Endodermal cell (in vitro differentiated cells): ENCODE measurements around the gene GAGE12G. TPM values are rescaled to one million over a fixed set of nuclear protein-coding genes. Genes with fewer than 3 reads are reported as not detected.
"Not testable (repeated sequence)": the region's sequence is repeated elsewhere in the genome, so short reads cannot be mapped to it uniquely, and the experiment has no call there.

Experiments
- DNase-seq: peaks from one replicate; pipeline ENCODE4 v3.0.0-alpha.2; 2017
- H3K27ac ChIP-seq: 2 replicates; pipeline ENCODE4 v1.5.1; 2013; ENCODE audit warnings: mild to moderate bottlenecking, low read depth, low read length, moderate library complexity
- H3K27me3 ChIP-seq: 2 replicates; pipeline ENCODE4 v1.6.1; 2013; ENCODE audit warnings: mild to moderate bottlenecking, low read length, moderate library complexity; ENCODE audit not compliant: insufficient read depth, control insufficient read depth, poor library complexity, severe bottlenecking
- H3K36me3 ChIP-seq: 2 replicates; pipeline ENCODE4 v1.7.0; 2013; ENCODE audit warnings: mild to moderate bottlenecking, low read length, moderate library complexity; ENCODE audit not compliant: control insufficient read depth, insufficient read depth
- H3K4me1 ChIP-seq: one replicate; pipeline ENCODE4 v1.7.0; 2013; ENCODE audit warnings: low read length; ENCODE audit not compliant: control insufficient read depth, insufficient read depth
- H3K4me3 ChIP-seq: 2 replicates; pipeline ENCODE4 v1.5.1; 2013; ENCODE audit warnings: mild to moderate bottlenecking, low read length, moderate library complexity
- H3K9ac ChIP-seq: 2 replicates; pipeline ENCODE4 v1.6.1; 2013; ENCODE audit warnings: mild to moderate bottlenecking, low read length, moderate library complexity; ENCODE audit not compliant: poor library complexity, severe bottlenecking; ENCODE audit errors: extremely low read depth
- H3K9me3 ChIP-seq: 2 replicates; pipeline ENCODE4 v1.6.1; 2013; ENCODE audit warnings: mild to moderate bottlenecking, low read length, moderate library complexity; ENCODE audit not compliant: control insufficient read depth
- H3K27ac Mint-ChIP-seq: 2 replicates; pipeline ENCODE4 v1.8.0; 2020; ENCODE audit warnings: mixed read lengths
- H3K27me3 Mint-ChIP-seq: 2 replicates; pipeline ENCODE4 v1.8.0; 2021; ENCODE audit warnings: mild to moderate bottlenecking, mixed read lengths; ENCODE audit not compliant: insufficient read depth
- H3K36me3 Mint-ChIP-seq: 2 replicates; pipeline ENCODE4 v1.8.0; 2020; ENCODE audit warnings: low read depth, mixed read lengths
- H3K4me1 Mint-ChIP-seq: 2 replicates; pipeline ENCODE4 v1.8.0; 2020; ENCODE audit warnings: mixed read lengths
- H3K4me3 Mint-ChIP-seq: 2 replicates; pipeline ENCODE4 v1.8.0; 2020; ENCODE audit warnings: mild to moderate bottlenecking, moderate library complexity, mixed read lengths
- H3K9me3 Mint-ChIP-seq: 2 replicates; pipeline ENCODE4 v1.8.0; 2020; ENCODE audit warnings: mild to moderate bottlenecking, mixed read lengths
- WGBS, 2 experiments: methylation state at CpG; one replicate each; pipeline versions ENCODE4 v1.1.5 to v1.1.7; 2013; ENCODE audit warnings: missing lambda C conversion rate in 2 of 2, mixed read lengths in 1 of 2; ENCODE audit not compliant: insufficient coverage in 1 of 2, insufficient read length in 1 of 2; 5-methylcytosine and 5-hydroxymethylcytosine counted together
- long read RNA-seq, 4 experiments: library from polyadenylated mRNA in 2 of 4; library from RNA in 1 of 4; library from capped mRNA in 1 of 4; stranded (forward) in 3 of 4; unstranded in 1 of 4; transcript quantifications; one replicate each; pipeline ENCODE4 v2.0.0, GENCODE V29; 2020 to 2021; ENCODE audit warnings: inconsistent platforms in 1 of 4
- polyA plus RNA-seq, 2 experiments: library from polyadenylated mRNA; stranded (reverse); fragments of 50-300 nt; gene quantifications; one replicate each; pipeline ENCODE4 v1.2.3, GENCODE V29; 2013
- total RNA-seq, 2 donors: library from RNA; stranded (reverse); fragmentation: NEBNext Ultra II Directional in 1 of 2; extraction: Animal tissue kit (Norgen Biotek cat#: 25700) in 1 of 2; gene quantifications; 2 replicates in 1 of 2; 3 replicates in 1 of 2; pipeline ENCODE4 v1.2.1, GENCODE V29; 2021

Gene GAGE12G
- not detected for total RNA-seq
- polyA plus RNA-seq (2013, experiment 1 of 2) = not detected
- not detected for polyA plus RNA-seq (2013, experiment 2 of 2)
- long read RNA-seq, experiment 1 = 0 reads
- long read RNA-seq, experiment 2 = 0 reads
- long read RNA-seq, experiment 3 = 0 reads
- long read RNA-seq, experiment 4 = 0 reads

GRCh38 chrX:49570100-49570499 is at the start of gene GAGE12G:
Gene GAGE12G (plus strand): TSS chrX:49570400. CDS start chrX:49571555, 1,155 bp downstream.
- not testable (repeated sequence) for H3K36me3 ChIP-seq, H3K27ac Mint-ChIP-seq, H3K4me3 Mint-ChIP-seq, H3K4me1 ChIP-seq, H3K27ac ChIP-seq, H3K9me3 Mint-ChIP-seq, H3K9ac ChIP-seq, H3K27me3 Mint-ChIP-seq, H3K9me3 ChIP-seq, H3K27me3 ChIP-seq, DNase-seq, H3K4me1 Mint-ChIP-seq, H3K36me3 Mint-ChIP-seq, H3K4me3 ChIP-seq
- WGBS, 2 experiments = no CpG with 5 or more reads among the region's 16 CpGs

- not testable (repeated sequence) for H3K9me3 Mint-ChIP-seq, H3K4me3 ChIP-seq, H3K9ac ChIP-seq, H3K27ac Mint-ChIP-seq, H3K4me1 Mint-ChIP-seq, H3K9me3 ChIP-seq, H3K27me3 Mint-ChIP-seq, H3K4me3 Mint-ChIP-seq, H3K36me3 Mint-ChIP-seq, H3K4me1 ChIP-seq, H3K27me3 ChIP-seq, H3K36me3 ChIP-seq, DNase-seq, H3K27ac ChIP-seq
- WGBS, 2 experiments = no CpG with 5 or more reads among the region's 16 CpGs
Measured at GRCh38 chrX:49531877-49532276, 38.3 kb upstream of the GAGE12G start, which contains the start of gene GAGE12C. Gene GAGE12C (plus strand): TSS chrX:49532177. CDS start chrX:49533332, 1,155 bp downstream.

- H3K27ac Mint-ChIP-seq, H3K4me3 Mint-ChIP-seq, H3K27ac ChIP-seq, H3K9me3 Mint-ChIP-seq, H3K4me1 ChIP-seq, H3K27me3 Mint-ChIP-seq, H3K36me3 Mint-ChIP-seq, H3K9me3 ChIP-seq, DNase-seq, H3K4me3 ChIP-seq, H3K36me3 ChIP-seq, H3K9ac ChIP-seq, H3K4me1 Mint-ChIP-seq, H3K27me3 ChIP-seq: not testable (repeated sequence)
- no CpG with 5 or more reads among the region's 16 CpGs for WGBS, 2 experiments
Measured at GRCh38 chrX:49541433-49541832, 28.8 kb upstream of the GAGE12G start, which contains the start of gene GAGE12D. Gene GAGE12D (plus strand): TSS chrX:49541733. CDS start chrX:49542888, 1,155 bp downstream.

- not testable (repeated sequence) for H3K9me3 ChIP-seq, H3K9ac ChIP-seq, DNase-seq, H3K27ac Mint-ChIP-seq, H3K4me1 Mint-ChIP-seq, H3K9me3 Mint-ChIP-seq, H3K27ac ChIP-seq, H3K27me3 ChIP-seq, H3K4me3 ChIP-seq, H3K4me3 Mint-ChIP-seq, H3K27me3 Mint-ChIP-seq, H3K4me1 ChIP-seq, H3K36me3 ChIP-seq, H3K36me3 Mint-ChIP-seq
- no CpG with 5 or more reads among the region's 16 CpGs for WGBS, 2 experiments
Measured at GRCh38 chrX:49550989-49551388, 19.2 kb upstream of the GAGE12G start, which contains the start of gene GAGE12E. Gene GAGE12E (plus strand): TSS chrX:49551289. CDS start chrX:49552444, 1,155 bp downstream.

- not testable (repeated sequence) for H3K4me3 Mint-ChIP-seq, H3K4me1 Mint-ChIP-seq
Measured at GRCh38 chrX:49560542-49560941, 9.7 kb upstream of the GAGE12G start, which contains the start of gene GAGE12F. Gene GAGE12F (plus strand): TSS chrX:49560842. CDS start chrX:49561997, 1,155 bp downstream.

GRCh38 chrX:49568728-49569127 is 1.5 kb upstream of the GAGE12G start:
- not testable (repeated sequence) for H3K9me3 Mint-ChIP-seq, H3K36me3 ChIP-seq, H3K27ac Mint-ChIP-seq, H3K4me1 ChIP-seq, H3K27me3 Mint-ChIP-seq, H3K27me3 ChIP-seq, H3K4me3 Mint-ChIP-seq, H3K4me1 Mint-ChIP-seq, H3K27ac ChIP-seq, H3K9me3 ChIP-seq, H3K36me3 Mint-ChIP-seq, H3K4me3 ChIP-seq, H3K9ac ChIP-seq, DNase-seq
- no CpG with 5 or more reads among the region's 11 CpGs for WGBS, 2 experiments

More at GRCh38 chrX:49560542-49560941, 9.7 kb upstream of the GAGE12G start, which contains the start of gene GAGE12F:
- H3K36me3 ChIP-seq, H3K36me3 Mint-ChIP-seq, DNase-seq, H3K9ac ChIP-seq, H3K27ac ChIP-seq, H3K27me3 Mint-ChIP-seq, H3K27me3 ChIP-seq, H3K27ac Mint-ChIP-seq, H3K4me1 ChIP-seq, H3K9me3 ChIP-seq, H3K4me3 ChIP-seq, H3K9me3 Mint-ChIP-seq: not testable (repeated sequence)
- WGBS, 2 experiments = no CpG with 5 or more reads among the region's 16 CpGs

GRCh38 chrX:49569152-49569551 is 1.0 kb upstream of the GAGE12G start:
- H3K36me3 ChIP-seq, H3K9me3 Mint-ChIP-seq, H3K27ac ChIP-seq, H3K27me3 ChIP-seq, DNase-seq, H3K4me3 ChIP-seq, H3K4me3 Mint-ChIP-seq, H3K9ac ChIP-seq, H3K9me3 ChIP-seq, H3K36me3 Mint-ChIP-seq, H3K27me3 Mint-ChIP-seq, H3K27ac Mint-ChIP-seq, H3K4me1 ChIP-seq, H3K4me1 Mint-ChIP-seq: not testable (repeated sequence)
- 96% methylated on average over 7 of the region's 13 CpGs; no CpG with 5 or more reads in 1 of the 2 experiments for WGBS, 2 experiments
